GM12878 (cell line): ENCODE measurements around the gene GALT. TPM values are rescaled to one million over a fixed set of nuclear protein-coding genes. Genes with fewer than 3 reads are reported as not detected.

Experiments used
- polyA plus RNA-seq, 11 experiments: library from polyadenylated mRNA; depleted of rRNA in 4 of 11; unstranded in 6 of 11; stranded (reverse) in 5 of 11; fragments of >200 nt; fragmentation: Nextera tagmentation in 4 of 11; fragmentation: Illumina TruSeq in 1 of 11; extraction: Ambion mirVana in 4 of 11; extraction: Trizol in 1 of 11; gene quantifications; 1 replicate in 1 of 11; 2 replicates in 10 of 11; pipeline versions ENCODE4 v1.2.1 to v1.2.3, GENCODE V29; 2011 to 2016; ENCODE audit warnings: inconsistent platforms in 2 of 11, missing spikeins in 2 of 11, low read depth in 1 of 11
- small RNA-seq: library from RNA; depleted of rRNA; stranded (forward); fragments of <200 nt; gene quantifications from one replicate; pipeline ENCODE3, GENCODE V24; 2014
- total RNA-seq, 4 experiments: library from RNA; depleted of rRNA in 3 of 4; stranded (reverse); fragments of >200 nt in 3 of 4; fragmentation: Illumina TruSeq in 1 of 4; extraction: Trizol in 1 of 4; gene quantifications; 2 replicates each; pipeline versions ENCODE4 v1.2.1 to v1.2.3, GENCODE V29; 2013 to 2021

GALT gene
- total and polyA plus RNA-seq, 10 of the 15 experiments (the other 5 are each of a cell fraction or from before 2014, with no cell fraction given), result 9.3 to 34.1 (median 26.9) TPM

Small RNA genes within 50 kb of the gene (small RNA-seq; reads per million reads assigned to genes)
- gene CCL27, result not detected

Other genes starting within 250 kb of the GALT start
Only the 7 nearest of the 12 such genes appear.
- 28.0 and 30.2 TPM in 2 replicates for gene RPP25L, start 34.6 kb upstream of the GALT start, total RNA-seq (2014; rRNA removed)
- 14.0 and 14.3 TPM in 2 replicates for gene RPP25L, start 34.6 kb upstream of the GALT start, total RNA-seq (2014; rRNA removed; fragmentation: Illumina TruSeq; extraction: Trizol)
- gene RPP25L, start 34.6 kb upstream of the GALT start, total RNA-seq (2021), result 18.4 and 19.0 TPM in 2 replicates
- 7.8 and 12.9 TPM in 2 replicates for gene RPP25L, start 34.6 kb upstream of the GALT start, polyA plus RNA-seq (2011; rRNA removed)
- gene RPP25L, start 34.6 kb upstream of the GALT start, polyA plus RNA-seq (2014; fragmentation: Illumina TruSeq; extraction: Trizol), result 2.9 and 8.5 TPM in 2 replicates
- 10 to 100 TPM in 1 of 2 experiments, 1 to 10 TPM in 1; 7.7 to 14.7 TPM for gene RPP25L, start 34.6 kb upstream of the GALT start, polyA plus RNA-seq (2014; fragmentation: Nextera tagmentation; extraction: Ambion mirVana)
- 26.6 and 36.3 TPM in 2 replicates for gene RPP25L, start 34.6 kb upstream of the GALT start, polyA plus RNA-seq (2014; rRNA removed)
- 10 to 100 TPM; 26.1 to 26.2 TPM for gene RPP25L, start 34.6 kb upstream of the GALT start, polyA plus RNA-seq (2016; fragmentation: Nextera tagmentation; extraction: Ambion mirVana)
- 87.3 and 103 TPM in 2 replicates for gene DCTN3, start 26.2 kb upstream of the GALT start, total RNA-seq (2014; rRNA removed)
- gene DCTN3, start 26.2 kb upstream of the GALT start, total RNA-seq (2014; rRNA removed; fragmentation: Illumina TruSeq; extraction: Trizol), result 43.2 and 45.6 TPM in 2 replicates
- 74.6 and 79.1 TPM in 2 replicates for gene DCTN3, start 26.2 kb upstream of the GALT start, total RNA-seq (2021)
- 56.5 and 75.6 TPM in 2 replicates for gene DCTN3, start 26.2 kb upstream of the GALT start, polyA plus RNA-seq (2011; rRNA removed)
- gene DCTN3, start 26.2 kb upstream of the GALT start, polyA plus RNA-seq (2014; fragmentation: Illumina TruSeq; extraction: Trizol), result 26.9 and 57.8 TPM in 2 replicates
- 10 to 100 TPM; 19.0 to 52.0 TPM for gene DCTN3, start 26.2 kb upstream of the GALT start, polyA plus RNA-seq (2014; fragmentation: Nextera tagmentation; extraction: Ambion mirVana)
- 66.7 and 68.0 TPM in 2 replicates for gene DCTN3, start 26.2 kb upstream of the GALT start, polyA plus RNA-seq (2014; rRNA removed)
- gene DCTN3, start 26.2 kb upstream of the GALT start, polyA plus RNA-seq (2016; fragmentation: Nextera tagmentation; extraction: Ambion mirVana), result 100 to 1,000 TPM; 101 to 120 TPM
- gene ARID3C, start 17.6 kb upstream of the GALT start, total RNA-seq (2014; rRNA removed), result not detected in 2 replicates
- not detected in 2 replicates for gene ARID3C, start 17.6 kb upstream of the GALT start, total RNA-seq (2014; rRNA removed; fragmentation: Illumina TruSeq; extraction: Trizol)
- gene ARID3C, start 17.6 kb upstream of the GALT start, total RNA-seq (2021), result 0.24 TPM in 1 of 2 replicates, not detected in the other
- not detected in 2 replicates for gene ARID3C, start 17.6 kb upstream of the GALT start, polyA plus RNA-seq (2011; rRNA removed)
- not detected in 2 replicates for gene ARID3C, start 17.6 kb upstream of the GALT start, polyA plus RNA-seq (2014; fragmentation: Illumina TruSeq; extraction: Trizol)
- not detected for gene ARID3C, start 17.6 kb upstream of the GALT start, polyA plus RNA-seq (2014; fragmentation: Nextera tagmentation; extraction: Ambion mirVana)
- not detected in 2 replicates for gene ARID3C, start 17.6 kb upstream of the GALT start, polyA plus RNA-seq (2014; rRNA removed)
- not detected for gene ARID3C, start 17.6 kb upstream of the GALT start, polyA plus RNA-seq (2016; fragmentation: Nextera tagmentation; extraction: Ambion mirVana)
- 65.4 and 77.9 TPM in 2 replicates for gene SIGMAR1, start 8.9 kb upstream of the GALT start, total RNA-seq (2014; rRNA removed)
- 38.6 and 44.3 TPM in 2 replicates for gene SIGMAR1, start 8.9 kb upstream of the GALT start, total RNA-seq (2014; rRNA removed; fragmentation: Illumina TruSeq; extraction: Trizol)
- 61.5 and 63.0 TPM in 2 replicates for gene SIGMAR1, start 8.9 kb upstream of the GALT start, total RNA-seq (2021)
- 7.6 and 12.9 TPM in 2 replicates for gene SIGMAR1, start 8.9 kb upstream of the GALT start, polyA plus RNA-seq (2011; rRNA removed)
- gene SIGMAR1, start 8.9 kb upstream of the GALT start, polyA plus RNA-seq (2014; fragmentation: Illumina TruSeq; extraction: Trizol), result 64.7 and 76.0 TPM in 2 replicates
- gene SIGMAR1, start 8.9 kb upstream of the GALT start, polyA plus RNA-seq (2014; fragmentation: Nextera tagmentation; extraction: Ambion mirVana), result 10 to 100 TPM in 1 of 2 experiments, 1 to 10 TPM in 1; 7.1 to 19.6 TPM
- 81.4 and 82.9 TPM in 2 replicates for gene SIGMAR1, start 8.9 kb upstream of the GALT start, polyA plus RNA-seq (2014; rRNA removed)
- 100 to 1,000 TPM; 110 to 133 TPM for gene SIGMAR1, start 8.9 kb upstream of the GALT start, polyA plus RNA-seq (2016; fragmentation: Nextera tagmentation; extraction: Ambion mirVana)
- gene IL11RA, start 5.5 kb downstream of the GALT start, total RNA-seq (2014; rRNA removed), result 1.5 and 2.9 TPM in 2 replicates
- 1.7 and 2.6 TPM in 2 replicates for gene IL11RA, start 5.5 kb downstream of the GALT start, total RNA-seq (2014; rRNA removed; fragmentation: Illumina TruSeq; extraction: Trizol)
- 4.8 and 5.8 TPM in 2 replicates for gene IL11RA, start 5.5 kb downstream of the GALT start, total RNA-seq (2021)
- gene IL11RA, start 5.5 kb downstream of the GALT start, polyA plus RNA-seq (2011; rRNA removed), result 3.5 and 5.7 TPM in 2 replicates
- gene IL11RA, start 5.5 kb downstream of the GALT start, polyA plus RNA-seq (2014; fragmentation: Illumina TruSeq; extraction: Trizol), result 2.6 and 2.8 TPM in 2 replicates
- under 1 TPM; 0.32 to 0.47 TPM for gene IL11RA, start 5.5 kb downstream of the GALT start, polyA plus RNA-seq (2014; fragmentation: Nextera tagmentation; extraction: Ambion mirVana)
- gene IL11RA, start 5.5 kb downstream of the GALT start, polyA plus RNA-seq (2014; rRNA removed), result 5.2 and 5.7 TPM in 2 replicates
- gene IL11RA, start 5.5 kb downstream of the GALT start, polyA plus RNA-seq (2016; fragmentation: Nextera tagmentation; extraction: Ambion mirVana), result 1 to 10 TPM; 1.1 to 1.5 TPM
- gene CCL27, start 16.0 kb downstream of the GALT start, total RNA-seq (2014; rRNA removed), result not detected in 2 replicates
- not detected in 2 replicates for gene CCL27, start 16.0 kb downstream of the GALT start, total RNA-seq (2014; rRNA removed; fragmentation: Illumina TruSeq; extraction: Trizol)
- gene CCL27, start 16.0 kb downstream of the GALT start, total RNA-seq (2021), result not detected in 2 replicates
- not detected in 2 replicates for gene CCL27, start 16.0 kb downstream of the GALT start, polyA plus RNA-seq (2011; rRNA removed)
- not detected in 2 replicates for gene CCL27, start 16.0 kb downstream of the GALT start, polyA plus RNA-seq (2014; fragmentation: Illumina TruSeq; extraction: Trizol)
- under 1 TPM in 1 of 2 experiments, not detected in 1; 0.45 TPM for gene CCL27, start 16.0 kb downstream of the GALT start, polyA plus RNA-seq (2014; fragmentation: Nextera tagmentation; extraction: Ambion mirVana)
- gene CCL27, start 16.0 kb downstream of the GALT start, polyA plus RNA-seq (2014; rRNA removed), result not detected in 2 replicates
- gene CCL27, start 16.0 kb downstream of the GALT start, polyA plus RNA-seq (2016; fragmentation: Nextera tagmentation; extraction: Ambion mirVana), result not detected
- gene CCL19, start 44.6 kb downstream of the GALT start, total RNA-seq (2014; rRNA removed), result 0.38 TPM in 1 of 2 replicates, not detected in the other
- gene CCL19, start 44.6 kb downstream of the GALT start, total RNA-seq (2014; rRNA removed; fragmentation: Illumina TruSeq; extraction: Trizol), result not detected in 2 replicates
- gene CCL19, start 44.6 kb downstream of the GALT start, total RNA-seq (2021), result not detected in 2 replicates
- gene CCL19, start 44.6 kb downstream of the GALT start, polyA plus RNA-seq (2011; rRNA removed), result 0.23 and 0.69 TPM in 2 replicates
- not detected in 2 replicates for gene CCL19, start 44.6 kb downstream of the GALT start, polyA plus RNA-seq (2014; fragmentation: Illumina TruSeq; extraction: Trizol)
- gene CCL19, start 44.6 kb downstream of the GALT start, polyA plus RNA-seq (2014; fragmentation: Nextera tagmentation; extraction: Ambion mirVana), result under 1 TPM in 1 of 2 experiments, not detected in 1; 0.42 TPM
- gene CCL19, start 44.6 kb downstream of the GALT start, polyA plus RNA-seq (2014; rRNA removed), result not detected in 2 replicates
- gene CCL19, start 44.6 kb downstream of the GALT start, polyA plus RNA-seq (2016; fragmentation: Nextera tagmentation; extraction: Ambion mirVana), result not detected